K562 treated with DMSO at 1 percent for 4 hours (cell line): Measurements from ENCODE around the gene GUCA1C. TPM values are rescaled to one million over a fixed set of nuclear protein-coding genes. Genes with fewer than 3 reads are reported as not detected.

Experiments used
- total RNA-seq: library from RNA; unstranded; fragments of 300-600 nt; gene quantifications from 2 replicates; pipeline ENCODE4 v1.2.3, GENCODE V29; 2022; ENCODE audit not compliant: insufficient read depth

GUCA1C gene, protein sequence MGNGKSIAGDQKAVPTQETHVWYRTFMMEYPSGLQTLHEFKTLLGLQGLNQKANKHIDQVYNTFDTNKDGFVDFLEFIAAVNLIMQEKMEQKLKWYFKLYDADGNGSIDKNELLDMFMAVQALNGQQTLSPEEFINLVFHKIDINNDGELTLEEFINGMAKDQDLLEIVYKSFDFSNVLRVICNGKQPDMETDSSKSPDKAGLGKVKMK
- total RNA-seq = not detected in 2 replicates

DNA sequence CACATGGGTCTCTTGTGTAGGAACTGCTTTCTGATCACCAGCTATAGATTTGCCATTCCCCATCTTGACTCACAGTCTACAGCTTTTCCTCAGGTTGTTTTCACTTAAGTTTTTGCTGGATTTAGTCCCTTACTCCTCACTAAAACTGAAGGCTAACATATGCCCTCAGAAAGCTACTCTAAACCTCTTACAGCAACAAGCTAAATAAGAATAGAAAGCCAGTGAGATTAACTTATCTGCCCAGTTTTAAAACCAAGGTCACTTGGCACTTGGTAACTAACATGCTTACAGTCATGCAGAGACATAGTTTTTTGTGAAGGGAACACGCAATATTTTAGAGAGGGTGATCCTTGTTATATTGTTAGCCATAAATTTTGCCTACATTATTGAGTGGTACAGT lies at the start of gene GUCA1C:
TSS of gene GUCA1C (minus strand) at position 180 of the 400 bp plus-strand sequence. CDS start at position 63, 117 bp downstream.

Other genes with a start within 250 kb of the GUCA1C start
- gene RETNLB, start 196.5 kb downstream of the GUCA1C start, total RNA-seq = not detected in 2 replicates
- not detected in 2 replicates for gene TRAT1, start 131.1 kb downstream of the GUCA1C start, total RNA-seq
- gene MORC1, start 164.3 kb upstream of the GUCA1C start, total RNA-seq = 0.59 and 1.2 TPM in 2 replicates
- gene C3orf85, start 182.8 kb upstream of the GUCA1C start, total RNA-seq = not detected in 2 replicates